A375 (cell line): Measurements from ENCODE around the gene SART1. TPM values are rescaled to one million over a fixed set of nuclear protein-coding genes. Genes with fewer than 3 reads are reported as not detected.

Experiments used
- total RNA-seq: library from RNA; depleted of rRNA; stranded (reverse); fragments of >200 nt; shearing (Covaris generic); gene quantifications from 2 replicates; pipeline ENCODE4 v1.2.3, GENCODE V29; 2014; rRNA removed

SART1 gene
- 230 and 245 TPM in 2 replicates for total RNA-seq

GRCh38 chr11:65961267-65962140 lies at the start of gene SART1:
Gene SART1 (plus strand): TSS chr11:65961734. CDS start chr11:65961781, 47 bp downstream.

GRCh38 chr11:65918211-65919140 lies 43.1 kb upstream of the SART1 start, which contains the start of gene C11orf68:
Gene C11orf68 (minus strand): TSS chr11:65919062. CDS start chr11:65919031, 31 bp downstream.

GRCh38 chr11:65919141-65919572 lies 42.4 kb upstream of the SART1 start, which contains the start of gene DRAP1:
Gene DRAP1 (plus strand): TSS chr11:65919426. CDS start chr11:65919502, 76 bp downstream.

DNA sequence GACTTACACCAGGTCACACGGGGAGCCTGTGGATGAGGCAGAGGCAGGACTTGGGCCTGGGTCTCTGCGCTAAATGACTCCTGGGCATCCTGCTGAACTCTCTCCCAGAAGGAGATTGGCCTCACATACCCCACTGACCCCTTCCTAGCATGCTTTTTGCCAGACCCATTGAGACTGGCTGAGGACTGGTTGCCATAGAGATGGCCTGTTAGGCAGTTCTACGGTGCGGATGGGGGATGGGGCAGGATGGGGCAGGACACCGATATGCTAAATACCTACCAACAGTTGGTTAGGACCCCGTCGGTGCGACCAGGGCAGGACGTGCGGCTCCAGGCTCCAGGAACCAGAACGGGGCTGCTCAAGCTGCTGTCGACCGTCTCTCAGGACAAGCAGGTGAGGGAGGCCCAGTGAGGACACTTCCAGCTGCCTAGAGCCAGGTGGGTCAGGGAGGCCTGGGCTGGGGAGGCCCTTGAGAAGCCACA lies 16.1 kb upstream of the SART1 start, which contains the start of gene TSGA10IP:
TSS of gene TSGA10IP (plus strand) at position 51 of the 482 bp plus-strand sequence. CDS start at position 247, 196 bp downstream.

GRCh38 chr11:66001942-66002647 lies 40.6 kb downstream of the SART1 start, which contains the start of the genes BANF1 and EIF1AD:
Gene BANF1 (plus strand): TSS chr11:66002503. CDS start chr11:66003251, 748 bp downstream.
Gene EIF1AD (minus strand): TSS chr11:66002157. CDS start chr11:66000389, 1,768 bp downstream.

DNA sequence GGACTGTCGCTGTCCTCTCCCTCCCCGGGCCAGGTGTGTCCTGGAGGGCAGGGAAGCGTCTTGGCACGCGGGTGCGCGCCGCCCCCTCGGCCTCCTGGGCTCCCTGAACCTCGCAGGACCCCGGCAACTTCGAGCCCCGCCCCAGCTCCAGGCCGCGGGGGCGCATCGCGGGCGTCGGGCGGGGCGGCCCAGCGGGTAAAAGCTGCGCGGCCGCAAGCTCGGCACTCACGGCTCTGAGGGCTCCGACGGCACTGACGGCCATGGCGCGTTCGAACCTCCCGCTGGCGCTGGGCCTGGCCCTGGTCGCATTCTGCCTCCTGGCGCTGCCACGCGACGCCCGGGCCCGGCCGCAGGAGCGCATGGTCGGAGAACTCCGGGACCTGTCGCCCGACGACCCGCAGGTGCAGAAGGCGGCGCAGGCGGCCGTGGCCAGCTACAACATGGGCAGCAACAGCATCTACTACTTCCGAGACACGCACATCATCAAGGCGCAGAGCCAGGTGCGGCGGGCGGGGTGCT lies 50.3 kb downstream of the SART1 start, which contains the start of gene CST6:
TSS of gene CST6 (plus strand) at position 224 of the 519 bp plus-strand sequence. CDS start at position 261, 37 bp downstream.

DNA sequence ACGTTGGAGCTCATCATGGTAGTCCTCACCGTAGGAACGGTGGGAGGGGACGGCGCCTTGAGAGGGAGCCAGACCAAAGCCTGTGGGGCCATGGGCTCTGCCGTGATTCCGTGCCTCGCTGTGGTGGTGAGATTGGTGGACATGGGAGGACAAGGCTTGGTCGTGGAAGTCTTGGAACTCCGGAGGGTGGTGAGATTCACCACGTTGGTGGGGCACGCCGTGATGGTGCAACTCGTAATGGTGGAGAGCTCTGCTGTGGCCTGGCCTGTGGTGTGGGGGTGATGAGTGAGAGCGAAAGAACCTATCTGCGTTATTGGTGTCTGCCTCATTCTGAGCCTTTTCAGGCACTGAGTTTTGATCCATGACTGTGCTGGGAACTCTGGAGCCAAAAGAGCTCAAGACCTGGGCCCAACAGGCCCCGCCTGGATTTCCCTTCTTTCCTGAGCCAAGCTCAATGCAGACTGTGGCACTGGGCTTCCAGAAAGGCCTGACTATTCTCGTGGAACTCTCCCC lies 64.5 kb downstream of the SART1 start, which contains the start of gene CATSPER1:
TSS of gene CATSPER1 (minus strand) at position 463 of the 513 bp plus-strand sequence. CDS start at position 363, 100 bp downstream.

Other genes starting within 250 kb of the SART1 start
- 84.3 and 89.4 TPM in 2 replicates for gene KAT5, start 249.5 kb upstream of the SART1 start, total RNA-seq
- gene RNASEH2C, start 240.9 kb upstream of the SART1 start, total RNA-seq = 115 and 149 TPM in 2 replicates
- 23.7 and 24.5 TPM in 2 replicates for gene AP5B1, start 180.8 kb upstream of the SART1 start, total RNA-seq
- 0.11 TPM in 2 replicates for gene OVOL1, start 174.7 kb upstream of the SART1 start, total RNA-seq
- 0.13 TPM in 1 of 2 replicates, not detected in the other for gene SNX32, start 127.8 kb upstream of the SART1 start, total RNA-seq
- 2,320 and 2,361 TPM in 2 replicates for gene CFL1, start 103.6 kb upstream of the SART1 start, total RNA-seq
- gene MUS81, start 101.3 kb upstream of the SART1 start, total RNA-seq = 94.2 and 103 TPM in 2 replicates
- 11.4 and 16.7 TPM in 2 replicates for gene EFEMP2, start 88.9 kb upstream of the SART1 start, total RNA-seq
- 0.24 and 0.41 TPM in 2 replicates for gene CTSW, start 81.9 kb upstream of the SART1 start, total RNA-seq
- 307 and 389 TPM in 2 replicates for gene FIBP, start 73.3 kb upstream of the SART1 start, total RNA-seq
- gene CCDC85B, start 71.1 kb upstream of the SART1 start, total RNA-seq = 158 and 196 TPM in 2 replicates
- 548 and 703 TPM in 2 replicates for gene FOSL1, start 61.3 kb upstream of the SART1 start, total RNA-seq
- 17.5 and 22.0 TPM in 2 replicates for gene C11orf68, start 42.7 kb upstream of the SART1 start, total RNA-seq
- gene DRAP1, start 42.3 kb upstream of the SART1 start, total RNA-seq = 837 and 878 TPM in 2 replicates
- gene TSGA10IP, start 16.3 kb upstream of the SART1 start, total RNA-seq = not detected in 2 replicates
- gene EIF1AD, start 40.4 kb downstream of the SART1 start, total RNA-seq = 50.8 and 60.5 TPM in 2 replicates
- 73.9 and 84.0 TPM in 2 replicates for gene BANF1, start 40.8 kb downstream of the SART1 start, total RNA-seq
- gene CST6, start 50.3 kb downstream of the SART1 start, total RNA-seq = 0.19 and 0.91 TPM in 2 replicates
- 9.7 and 11.3 TPM in 2 replicates for gene CATSPER1, start 64.7 kb downstream of the SART1 start, total RNA-seq
- 0.30 and 0.34 TPM in 2 replicates for gene GAL3ST3, start 87.4 kb downstream of the SART1 start, total RNA-seq
- gene SF3B2, start 90.6 kb downstream of the SART1 start, total RNA-seq = 306 and 311 TPM in 2 replicates
- gene PACS1, start 108.5 kb downstream of the SART1 start, total RNA-seq = 14.2 and 15.2 TPM in 2 replicates